ENCODE data around the gene ZNF26. TPM values are rescaled to one million over a fixed set of nuclear protein-coding genes. Genes with fewer than 3 reads are reported as not detected.

Gene ZNF26
- total and polyA plus RNA-seq, 10 of the 15 experiments (the other 5 are each of a cell fraction or from before 2014, with no cell fraction given): 1.00 to 17.1 (median 10.5) TPM

- TF ChIP-seq CREM (IDR thresholded peaks at IDR 0.05; ENCODE audit: low read depth): no peak
- TF ChIP-seq SMAD1 (IDR thresholded peaks at IDR 0.05; ENCODE audit: low read depth, partially characterized antibody): no peak
- no peak for TF ChIP-seq POLR2AphosphoS5 (IDR thresholded peaks at IDR 0.05; ENCODE audit: low read length)
- no peak for TF ChIP-seq MYB (IDR thresholded peaks at IDR 0.05; ENCODE audit: borderline replicate concordance, low read depth, low read length)
- 0 out of 4 replicates have a peak, but pooled peaks of 1 of the 2 experiments have one; percentile 14 for TF ChIP-seq IKZF2 (IDR thresholded peaks at IDR 0.05)
- TF ChIP-seq POLR2A (IDR thresholded peaks at IDR 0.05; ENCODE audit: low read depth, low read length): 0 out of 2 replicates have a peak, but pooled peaks have one; percentile 18
- TF ChIP-seq LARP7 (IDR thresholded peaks at IDR 0.05): 0 out of 2 replicates have a peak, but pooled peaks have one; percentile 16
- TF ChIP-seq GABPA (IDR thresholded peaks at IDR 0.05; ENCODE audit: low read depth): no peak
- no peak for TF ChIP-seq ZNF687 (IDR thresholded peaks at IDR 0.05)
- TF ChIP-seq MAX (IDR thresholded peaks at IDR 0.05; ENCODE audit: low read depth, low read length): no peak
- TF ChIP-seq SIN3A (IDR thresholded peaks at IDR 0.05; ENCODE audit: low read depth, low read length): no peak
- peak; percentile 96 for TF ChIP-seq MLLT1 (IDR thresholded peaks at IDR 0.05)
- TF ChIP-seq RFX5 (IDR thresholded peaks at IDR 0.05; ENCODE audit: low read depth, low read length): no peak
- no peak for TF ChIP-seq REST (IDR thresholded peaks at IDR 0.05; ENCODE audit: low read depth, low read length)
- no peak for TF ChIP-seq USF2 (IDR thresholded peaks at IDR 0.05; ENCODE audit: borderline replicate concordance, low read depth, low read length)
- no peak for TF ChIP-seq KLF5 (IDR thresholded peaks at IDR 0.05; ENCODE audit: partially characterized antibody)
- no peak for TF ChIP-seq HCFC1 (IDR thresholded peaks at IDR 0.05; ENCODE audit: low read length)
- TF ChIP-seq ASH2L (IDR thresholded peaks at IDR 0.05; ENCODE audit: borderline replicate concordance, low read depth): no peak
- TF ChIP-seq MTA3 (IDR thresholded peaks at IDR 0.05; ENCODE audit: borderline replicate concordance, low read length): no peak
- no peak for TF ChIP-seq MXI1 (IDR thresholded peaks at IDR 0.05; ENCODE audit: low read depth, low read length)
Observed at GRCh38 chr12:132955094-132956010, 30.8 kb upstream of the ZNF26 start (continued).
